NCI-H748 (cell line): ENCODE measurements around the gene CYP2F1.
"Not testable (repeated sequence)": the region's sequence is repeated elsewhere in the genome, so short reads cannot be mapped to it uniquely, and the experiment has no call there.

Source experiments
- DNase-seq: peaks from one replicate; lab custom pipeline; 2025; ENCODE audit not compliant: unreplicated experiment; lab: John Stamatoyannopoulos, UW

The CYP2F1 gene, protein sequence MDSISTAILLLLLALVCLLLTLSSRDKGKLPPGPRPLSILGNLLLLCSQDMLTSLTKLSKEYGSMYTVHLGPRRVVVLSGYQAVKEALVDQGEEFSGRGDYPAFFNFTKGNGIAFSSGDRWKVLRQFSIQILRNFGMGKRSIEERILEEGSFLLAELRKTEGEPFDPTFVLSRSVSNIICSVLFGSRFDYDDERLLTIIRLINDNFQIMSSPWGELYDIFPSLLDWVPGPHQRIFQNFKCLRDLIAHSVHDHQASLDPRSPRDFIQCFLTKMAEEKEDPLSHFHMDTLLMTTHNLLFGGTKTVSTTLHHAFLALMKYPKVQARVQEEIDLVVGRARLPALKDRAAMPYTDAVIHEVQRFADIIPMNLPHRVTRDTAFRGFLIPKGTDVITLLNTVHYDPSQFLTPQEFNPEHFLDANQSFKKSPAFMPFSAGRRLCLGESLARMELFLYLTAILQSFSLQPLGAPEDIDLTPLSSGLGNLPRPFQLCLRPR

DNA sequence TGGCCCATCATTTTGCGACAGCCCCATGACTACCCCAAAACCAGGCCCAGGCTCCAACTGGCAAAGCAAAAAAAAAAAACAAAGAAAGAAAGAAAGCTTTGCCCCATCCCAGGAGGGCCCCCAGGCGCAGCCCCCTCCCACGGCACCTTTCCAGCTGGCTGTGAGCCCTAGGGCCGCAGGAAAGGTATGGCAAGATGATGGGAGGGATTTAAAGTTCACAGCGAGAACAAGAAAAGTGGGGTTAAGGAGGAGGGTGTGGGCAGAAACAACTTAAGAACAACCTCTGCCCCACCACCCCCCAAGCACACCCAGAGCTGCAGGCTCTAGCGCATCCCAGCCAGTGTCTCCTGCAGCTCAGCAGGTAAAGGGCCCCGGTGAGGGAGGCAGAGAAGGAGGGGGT lies at the start of gene CYP2F1:
Gene CYP2F1, plus strand, starts transcription at position 301 of the 400 bp plus-strand sequence. CDS start 1,757 bp downstream, outside the sequence.
- no peak for DNase-seq

DNA sequence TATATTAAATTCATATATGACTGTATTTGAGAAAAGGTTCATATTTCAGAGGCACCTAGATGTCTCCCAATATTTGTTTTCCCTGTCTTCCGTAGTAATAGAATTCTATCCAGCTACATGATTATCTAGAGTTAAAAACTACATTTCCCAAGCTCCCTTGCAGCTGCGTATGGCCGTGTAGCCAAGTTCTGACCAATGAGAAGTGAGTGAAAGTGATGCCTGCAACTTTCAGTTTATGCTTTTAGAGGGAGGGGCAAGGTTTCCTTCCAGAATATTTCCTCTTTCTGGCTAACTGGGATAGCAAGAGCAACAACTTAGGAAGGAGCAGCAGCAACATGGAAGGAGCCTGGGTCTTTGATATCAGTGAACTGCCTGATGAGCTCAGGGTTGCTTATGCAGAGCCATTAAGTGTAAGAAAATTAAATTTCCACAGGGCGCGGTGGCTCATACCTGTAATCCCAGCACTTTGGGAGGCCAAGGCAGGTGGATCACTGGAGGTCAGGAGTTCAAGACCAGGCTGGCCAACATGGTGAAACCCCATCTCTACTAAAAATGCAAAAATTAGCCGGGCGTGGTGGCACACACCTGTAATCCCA lies 49.2 kb upstream of the CYP2F1 start:
- DNase-seq: no peak

DNA sequence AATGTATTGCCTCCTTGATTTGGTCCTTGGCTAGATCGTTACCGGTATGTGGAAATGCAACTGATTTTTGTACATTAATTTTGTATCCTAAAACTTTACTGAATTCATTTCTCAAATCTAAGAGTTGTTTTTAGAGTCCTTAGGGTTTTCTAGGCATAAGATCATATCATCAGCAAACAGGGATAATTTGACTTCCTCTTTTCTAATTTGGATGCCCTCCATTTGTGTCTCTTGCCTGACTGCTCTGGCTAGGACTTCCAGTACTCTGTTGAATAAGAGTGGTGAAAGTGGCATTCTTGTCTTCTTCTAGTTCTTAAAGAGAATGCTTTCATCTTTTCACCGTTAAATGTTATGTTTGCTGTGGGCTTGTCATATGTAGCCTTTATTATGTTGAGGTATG lies 37.9 kb upstream of the CYP2F1 start:
- no peak for DNase-seq

DNA sequence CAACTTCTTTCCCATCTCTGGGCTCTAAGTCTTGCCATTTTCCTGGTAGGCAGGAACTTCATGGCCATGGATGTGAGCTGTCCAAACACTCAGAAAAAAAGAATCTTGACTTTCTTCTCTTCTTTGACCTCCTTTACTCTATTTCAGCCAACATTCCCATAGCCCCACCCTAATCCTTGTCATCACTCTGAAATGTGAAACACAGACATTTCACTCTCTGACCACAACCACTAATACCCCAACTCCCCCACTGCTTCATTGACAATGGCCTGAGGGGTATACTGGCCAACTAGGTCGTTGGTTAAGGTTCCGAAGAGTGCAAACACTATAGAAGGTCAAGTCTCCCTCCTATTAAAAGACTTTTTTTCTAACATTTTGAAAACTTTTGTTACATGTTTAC lies 30.7 kb upstream of the CYP2F1 start:
- no peak for DNase-seq

DNA sequence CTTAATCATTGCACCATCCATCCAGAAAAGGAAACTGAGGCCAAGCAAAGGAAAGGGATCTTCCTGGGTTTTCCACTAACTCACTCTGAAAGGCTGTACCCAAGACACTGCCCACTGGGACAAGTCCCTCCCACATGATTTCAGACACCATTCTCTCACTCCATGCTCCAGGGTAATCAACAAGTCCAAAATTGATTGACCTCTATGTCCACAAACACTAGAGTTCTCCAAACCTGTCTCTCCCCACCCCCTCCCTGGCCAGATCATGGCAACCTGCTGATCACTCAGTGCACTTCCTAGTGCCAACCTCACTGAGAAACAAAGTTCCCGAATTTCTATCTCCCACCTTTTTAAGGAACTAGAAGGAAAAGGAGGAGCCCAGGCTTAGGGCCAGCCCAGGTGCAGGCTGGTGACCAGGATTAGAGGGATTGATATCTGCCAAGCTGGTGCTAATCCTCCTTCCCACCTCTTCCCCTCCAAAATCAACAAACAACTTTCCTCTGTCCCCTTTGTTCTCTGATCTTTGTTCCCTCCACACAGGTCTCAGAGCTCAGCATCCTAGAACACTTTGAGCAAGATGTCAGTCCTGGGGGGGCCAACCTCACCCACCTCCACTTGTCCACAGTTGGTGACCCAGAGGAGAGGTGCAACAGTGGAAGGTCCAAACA lies 28.4 kb upstream of the CYP2F1 start:
- DNase-seq: no peak

DNA sequence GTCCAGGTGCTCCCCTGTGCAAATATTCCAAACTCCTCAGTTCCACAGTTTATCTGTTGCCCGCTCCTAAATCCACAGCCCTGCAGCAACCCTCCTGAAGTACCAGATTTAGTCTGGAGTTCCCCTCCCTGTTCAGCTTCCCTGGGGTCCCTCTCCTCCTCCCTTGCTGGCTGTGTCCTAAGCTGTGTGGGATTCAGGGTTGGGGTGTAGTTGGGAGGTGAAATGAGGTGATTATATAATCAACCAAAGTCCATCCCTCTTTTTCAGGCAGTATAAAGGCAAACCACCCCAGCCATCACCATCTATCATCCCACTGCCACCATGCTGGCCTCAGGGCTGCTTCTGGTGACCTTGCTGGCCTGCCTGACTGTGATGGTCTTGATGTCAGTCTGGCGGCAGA lies 26.1 kb upstream of the CYP2F1 start, which contains the start of gene CYP2A13:
Gene CYP2A13, plus strand, starts transcription at position 301 of the 400 bp plus-strand sequence. Its CDS starts 21 bp downstream, at position 322.
- no peak for DNase-seq

DNA sequence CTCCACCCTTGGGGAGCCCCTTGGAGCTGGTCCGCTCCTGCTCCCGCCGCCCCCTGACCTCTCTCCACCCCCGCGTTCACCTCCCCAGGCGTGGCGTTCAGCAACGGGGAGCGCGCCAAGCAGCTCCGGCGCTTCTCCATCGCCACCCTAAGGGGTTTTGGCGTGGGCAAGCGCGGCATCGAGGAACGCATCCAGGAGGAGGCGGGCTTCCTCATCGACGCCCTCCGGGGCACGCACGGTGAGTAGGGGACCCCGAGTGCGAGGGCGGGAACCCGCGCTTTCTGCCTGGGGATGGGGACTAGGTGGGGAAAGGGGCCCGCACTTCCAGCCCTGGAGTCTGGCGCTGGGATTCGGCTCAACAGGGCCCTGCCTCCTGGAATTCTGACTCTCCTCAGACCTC lies 24.3 kb upstream of the CYP2F1 start:
- no peak for DNase-seq

DNA sequence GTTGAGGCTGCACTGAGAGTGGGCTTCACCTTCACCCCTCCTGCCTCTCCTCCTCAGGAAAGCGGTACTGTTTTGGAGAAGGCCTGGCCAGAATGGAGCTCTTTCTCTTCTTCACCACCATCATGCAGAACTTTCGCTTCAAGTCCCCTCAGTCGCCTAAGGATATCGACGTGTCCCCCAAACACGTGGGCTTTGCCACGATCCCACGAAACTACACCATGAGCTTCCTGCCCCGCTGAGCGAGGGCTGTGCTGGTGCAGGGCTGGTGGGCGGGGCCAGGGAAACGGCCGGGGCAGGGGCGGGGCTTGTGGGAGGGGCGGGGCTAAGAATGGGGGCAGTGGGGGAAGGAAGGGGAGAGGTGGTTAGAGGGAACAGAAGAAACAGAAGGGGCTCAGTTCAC lies 18.5 kb upstream of the CYP2F1 start:
- DNase-seq: no peak

DNA sequence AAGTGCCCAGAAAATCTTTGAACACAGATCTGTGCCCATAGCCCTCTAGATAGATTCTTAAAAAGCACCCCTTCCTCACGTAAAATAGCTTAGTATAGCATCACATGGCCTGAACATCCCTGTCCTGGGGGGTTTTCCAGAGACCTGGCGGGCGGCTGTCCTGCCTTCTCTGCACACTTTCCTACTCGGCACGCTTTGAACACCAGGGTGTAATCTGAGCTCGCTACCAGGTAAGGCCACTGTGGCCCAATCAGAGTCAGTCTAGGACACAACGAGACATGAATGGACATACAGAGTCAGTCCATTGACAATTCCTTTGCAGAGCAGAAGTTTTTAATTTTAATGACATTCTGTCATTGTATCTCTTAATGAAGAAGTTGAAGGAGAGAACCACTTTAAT lies 17.9 kb upstream of the CYP2F1 start:
- DNase-seq: peak; percentile 17

DNA sequence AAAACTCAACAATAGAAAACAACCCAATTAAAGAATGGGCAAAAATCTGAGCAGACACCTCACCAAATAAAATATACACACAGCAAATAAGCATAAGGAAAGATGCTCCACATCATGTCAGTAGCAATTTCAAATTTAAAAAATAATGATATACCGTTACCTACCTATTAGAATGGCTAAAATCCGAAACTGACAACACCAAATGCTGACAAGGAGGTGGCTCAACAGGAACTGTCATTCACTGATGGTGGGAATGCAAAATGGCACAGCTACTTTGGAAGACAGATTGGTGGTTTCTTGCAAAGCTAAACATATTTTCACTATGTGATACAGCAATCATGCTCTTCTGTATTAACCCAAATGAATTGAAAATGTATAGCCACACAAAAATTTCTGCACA lies 16.9 kb upstream of the CYP2F1 start:
- no peak for DNase-seq

DNA sequence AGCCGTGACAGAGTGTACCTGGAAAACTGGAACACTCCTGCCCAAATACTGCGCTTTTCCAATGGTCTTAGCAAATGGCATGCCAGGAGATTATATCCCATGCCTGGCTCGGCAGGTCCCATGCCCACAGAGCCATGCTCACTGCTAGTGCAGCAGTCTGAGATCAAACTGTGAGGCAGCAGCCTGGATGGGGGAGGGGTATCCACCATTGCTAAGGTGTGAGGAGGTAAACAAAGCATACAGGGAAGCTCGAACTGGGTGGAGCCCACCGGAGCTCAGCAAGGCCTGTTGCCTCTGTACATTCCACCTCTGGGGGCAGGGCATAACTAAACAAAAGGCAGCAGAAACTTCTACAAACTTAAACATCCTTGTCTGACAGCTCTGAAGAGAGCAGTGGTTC lies 15.5 kb upstream of the CYP2F1 start:
- no peak for DNase-seq

DNA sequence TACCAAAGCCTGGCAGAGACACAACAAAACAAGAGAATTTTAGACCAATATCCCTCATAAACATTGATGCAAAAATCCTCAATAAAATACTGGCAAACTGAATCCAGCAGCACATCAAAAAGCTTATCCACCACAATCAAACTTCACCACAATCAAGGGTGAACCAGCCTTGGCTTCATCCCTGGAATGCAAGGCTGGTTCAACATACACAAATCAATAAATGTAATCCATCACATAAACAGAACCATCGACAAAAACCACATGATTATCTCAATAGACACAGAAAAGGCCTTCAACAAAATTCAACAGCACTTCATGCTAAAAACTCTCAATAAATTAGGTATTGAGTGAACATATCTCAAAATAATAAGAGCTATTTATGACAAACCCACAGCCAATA lies 12.0 kb upstream of the CYP2F1 start:
- DNase-seq: not testable (repeated sequence)

DNA sequence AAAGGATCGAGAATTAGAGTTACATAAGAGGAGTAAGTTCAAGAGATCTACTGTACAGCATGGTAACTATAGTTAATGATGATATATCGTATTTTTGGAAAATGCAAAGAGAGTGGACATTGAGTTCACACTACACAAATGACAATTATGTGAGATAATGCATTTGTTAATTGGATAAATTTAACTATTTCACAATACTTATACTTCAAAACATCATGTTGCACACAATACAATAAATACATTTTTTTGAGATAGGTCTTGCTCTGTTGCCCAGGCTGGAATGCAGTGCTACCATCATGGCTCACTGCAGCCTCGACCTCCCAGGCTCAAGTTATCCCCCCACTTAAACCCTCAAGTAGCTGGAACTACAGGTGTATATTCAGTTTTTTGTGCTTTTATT lies 8.1 kb upstream of the CYP2F1 start:
- no peak for DNase-seq

DNA sequence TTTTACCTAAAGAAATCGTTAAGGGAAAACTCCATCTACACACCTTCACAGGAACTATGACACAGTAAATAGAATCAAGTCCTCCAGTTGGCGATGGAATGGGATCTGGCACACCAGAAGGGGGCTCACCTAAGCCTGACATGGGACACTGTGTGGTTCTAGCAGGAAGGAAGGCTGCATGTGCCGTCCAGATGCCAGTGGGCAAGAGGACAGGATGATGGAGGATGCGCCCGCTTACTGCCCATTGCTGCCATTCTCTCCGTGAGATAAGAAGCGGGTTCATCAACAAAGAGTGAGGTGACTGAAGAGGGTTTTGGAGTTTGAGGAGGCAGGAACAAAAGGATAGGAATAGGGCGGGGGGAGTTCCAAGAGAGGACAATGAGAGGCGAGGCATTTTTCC lies 2.9 kb upstream of the CYP2F1 start:
- no peak for DNase-seq

DNA sequence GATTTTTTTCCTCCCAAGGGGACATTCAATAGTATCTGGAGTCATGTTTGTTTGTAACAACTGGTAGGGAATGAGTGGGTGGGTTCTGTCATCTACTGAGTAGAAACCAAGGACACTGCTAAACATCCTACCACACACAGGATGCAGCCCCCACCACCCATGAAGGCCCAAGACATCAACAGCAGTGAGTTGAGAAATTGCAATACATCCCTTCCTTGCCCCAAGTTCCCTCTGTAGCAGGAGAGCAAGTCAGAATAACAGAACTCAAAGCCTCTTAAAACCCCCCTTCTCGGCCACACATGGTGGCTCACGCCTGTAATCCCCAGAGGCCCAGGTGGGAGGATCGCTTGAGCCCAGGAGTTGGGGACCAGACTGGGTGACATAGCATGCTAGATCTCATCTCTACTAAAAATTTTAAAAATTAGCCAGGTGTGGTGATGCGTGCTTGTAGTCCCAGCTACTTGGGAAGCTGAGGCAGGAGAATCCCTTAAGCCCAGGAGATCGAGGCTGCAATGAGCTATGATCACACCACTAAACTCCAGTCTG lies 2.4 kb upstream of the CYP2F1 start:
- no peak for DNase-seq

DNA sequence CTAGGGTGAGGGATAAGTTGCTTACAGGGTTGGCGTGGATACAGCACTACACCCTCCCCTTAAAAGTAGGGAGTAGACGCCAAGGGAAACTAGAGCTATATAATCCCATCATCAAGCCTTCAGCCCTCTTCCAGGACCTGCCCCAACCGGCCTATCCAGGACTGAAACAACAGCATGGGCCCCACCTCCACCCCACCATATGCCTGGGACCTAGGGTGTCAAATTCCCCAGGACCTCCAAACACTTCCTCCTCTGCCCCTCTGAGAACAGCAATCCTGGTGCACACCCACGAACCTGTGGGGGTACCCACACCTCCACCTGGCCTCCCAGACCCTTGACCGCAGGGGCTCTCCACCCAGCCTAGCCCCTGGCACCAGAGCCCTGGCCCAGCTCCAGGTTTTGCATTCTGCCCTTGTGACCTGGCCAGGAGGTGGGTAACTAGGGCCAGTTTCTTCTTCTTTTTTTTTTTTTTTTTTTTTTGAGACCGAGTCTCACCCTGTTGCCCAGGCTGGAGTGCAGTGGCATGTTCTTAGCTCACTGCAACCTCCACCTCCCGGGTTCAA lies 1.4 kb upstream of the CYP2F1 start:
- no peak for DNase-seq

DNA sequence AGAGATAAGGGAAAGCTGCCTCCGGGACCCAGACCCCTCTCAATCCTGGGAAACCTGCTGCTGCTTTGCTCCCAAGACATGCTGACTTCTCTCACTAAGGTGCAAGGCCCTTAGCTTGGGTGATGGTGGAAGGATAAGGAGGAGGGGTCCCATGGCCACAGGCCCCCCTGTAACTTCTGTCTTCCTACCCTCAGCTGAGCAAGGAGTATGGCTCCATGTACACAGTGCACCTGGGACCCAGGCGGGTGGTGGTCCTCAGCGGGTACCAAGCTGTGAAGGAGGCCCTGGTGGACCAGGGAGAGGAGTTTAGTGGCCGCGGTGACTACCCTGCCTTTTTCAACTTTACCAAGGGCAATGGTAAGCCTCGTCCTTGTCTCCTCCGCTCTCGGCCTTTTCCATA lies 2.0 kb downstream of the CYP2F1 start:
- no peak for DNase-seq

DNA sequence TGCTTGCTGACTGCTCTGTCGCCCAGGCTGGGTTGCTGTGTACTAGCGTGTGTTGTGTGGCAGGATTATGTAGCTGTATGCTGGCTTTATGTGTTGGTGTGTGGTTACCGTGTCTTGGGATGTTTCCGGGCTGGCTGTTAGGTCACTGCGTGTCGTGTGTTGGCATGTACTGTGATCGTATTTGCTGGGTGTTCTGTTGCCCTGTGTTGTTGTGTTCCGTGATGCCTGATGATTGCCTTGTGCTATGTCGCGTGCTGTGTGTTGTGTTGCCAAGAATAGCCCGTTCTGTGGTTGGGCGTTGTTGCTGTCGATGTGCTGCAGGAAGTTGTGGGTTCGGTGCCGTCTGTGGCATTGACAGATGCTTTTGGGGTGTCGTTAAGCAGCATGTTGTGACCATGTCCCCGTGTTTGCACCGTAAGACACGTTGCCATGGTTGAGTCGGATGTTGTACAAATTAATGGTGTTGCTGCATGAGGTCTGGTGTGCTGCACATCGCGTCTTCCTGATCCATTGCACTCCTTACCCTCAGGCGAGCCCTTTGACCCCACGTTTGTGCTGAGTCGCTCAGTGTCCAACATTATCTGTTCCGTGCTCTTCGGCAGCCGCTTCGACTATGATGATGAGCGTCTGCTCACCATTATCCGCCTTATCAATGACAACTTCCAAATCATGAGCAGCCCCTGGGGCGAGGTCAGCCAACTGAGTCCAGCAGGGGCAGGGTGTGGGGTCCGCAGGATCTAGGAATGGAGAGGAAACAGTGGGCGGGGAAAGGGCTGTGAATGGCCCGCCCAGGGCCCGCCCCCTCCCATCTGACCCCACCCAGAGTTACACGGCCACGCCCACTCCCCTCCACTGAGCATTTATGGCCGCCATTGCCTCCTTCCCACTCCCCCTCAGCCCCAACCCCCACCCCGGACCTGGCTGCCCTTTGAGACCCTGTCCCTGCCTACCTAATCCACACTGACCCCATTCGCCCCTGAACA lies 7.0 kb downstream of the CYP2F1 start:
- DNase-seq: not testable (repeated sequence)

DNA sequence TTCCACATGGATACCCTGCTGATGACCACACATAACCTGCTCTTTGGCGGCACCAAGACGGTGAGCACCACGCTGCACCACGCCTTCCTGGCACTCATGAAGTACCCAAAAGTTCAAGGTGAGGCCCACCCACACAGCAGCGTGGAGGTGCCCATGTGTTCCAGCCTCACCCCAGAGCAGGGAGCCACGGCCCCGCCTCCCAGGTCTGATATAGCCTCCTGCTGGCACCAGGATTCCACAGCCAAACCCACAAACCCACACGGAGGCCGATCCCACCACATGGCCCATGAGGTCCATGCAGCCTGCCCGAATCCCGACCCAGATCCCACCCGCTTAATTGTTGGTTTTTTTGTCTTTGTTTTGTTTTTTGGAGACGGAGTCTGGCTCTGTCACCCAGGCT lies 8.6 kb downstream of the CYP2F1 start:
- DNase-seq: not testable (repeated sequence)

DNA sequence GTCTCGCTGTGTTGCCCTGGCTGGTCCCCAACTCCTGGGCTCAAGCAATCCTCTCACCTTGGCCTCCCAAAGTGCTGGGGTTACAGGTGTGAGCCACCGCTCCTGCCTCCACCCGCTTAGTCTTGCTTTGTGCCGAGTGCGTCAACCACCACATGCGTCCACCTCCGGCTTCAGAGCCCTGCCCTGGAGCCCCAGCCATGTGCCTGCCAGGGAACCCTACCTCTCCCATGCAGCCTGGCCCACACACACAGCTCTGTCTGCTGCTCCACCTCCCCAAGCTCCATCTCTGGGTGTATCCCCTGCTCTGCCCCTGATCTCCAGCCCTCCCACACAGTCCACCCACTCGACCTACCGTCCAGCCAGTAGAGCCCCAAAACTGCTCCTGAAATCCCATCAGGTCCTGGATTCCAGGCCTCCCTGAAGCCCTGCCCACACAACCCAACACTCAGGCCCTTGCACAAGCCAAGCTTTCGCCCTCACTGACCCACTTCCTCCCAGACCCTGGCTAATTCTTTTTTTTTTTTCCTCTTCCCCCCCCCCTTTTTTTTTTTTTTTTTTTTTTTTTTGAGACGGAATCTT lies 9.6 kb downstream of the CYP2F1 start:
- DNase-seq: no peak
